HEK293 (cell line): ENCODE data around the gene IL16.

Experiments used
- KLF10 ChIP-seq: fragments of 450-650 bp; IDR thresholded peaks from 2 replicates; pipeline ENCODE4 v1.5.1; 2018; ENCODE audit warnings: missing biosample characterization, mild to moderate bottlenecking, missing genetic modification characterization
- MZF1 ChIP-seq: fragments of 450-650 bp; formaldehyde crosslinking; IDR thresholded peaks from 2 replicates; pipeline ENCODE4 v1.5.1; 2017; ENCODE audit warnings: missing biosample characterization, missing genetic modification characterization, borderline replicate concordance
- OVOL3 ChIP-seq: fragments of 450-650 bp; formaldehyde crosslinking; IDR thresholded peaks from 2 replicates; pipeline ENCODE4 v1.5.1; 2016; ENCODE audit warnings: missing biosample characterization, missing genetic modification characterization
- PRDM10 ChIP-seq: fragments of 450-650 bp; formaldehyde crosslinking; IDR thresholded peaks from 2 replicates; pipeline ENCODE4 v1.5.1; 2016; ENCODE audit warnings: missing biosample characterization, missing genetic modification characterization
- PRDM2 ChIP-seq: fragments of 450-650 bp; formaldehyde crosslinking; IDR thresholded peaks from 2 replicates; pipeline ENCODE4 v1.5.1; 2016; ENCODE audit warnings: missing biosample characterization, missing genetic modification characterization, borderline replicate concordance
- SCRT1 ChIP-seq: fragments of 450-650 bp; formaldehyde crosslinking; IDR thresholded peaks from 2 replicates; pipeline ENCODE4 v1.5.1; 2016; ENCODE audit warnings: missing biosample characterization, missing genetic modification characterization, borderline replicate concordance
- SP2 ChIP-seq: fragments of 450-650 bp; formaldehyde crosslinking; IDR thresholded peaks from 2 replicates; pipeline ENCODE4 v1.5.1; 2016; ENCODE audit warnings: missing biosample characterization, missing genetic modification characterization
- ZNF112 ChIP-seq: fragments of 450-650 bp; formaldehyde crosslinking; IDR thresholded peaks from 2 replicates; pipeline ENCODE4 v1.5.0; 2017; ENCODE audit warnings: missing biosample characterization, missing genetic modification characterization
- ZNF132 ChIP-seq: fragments of 450-650 bp; formaldehyde crosslinking; IDR thresholded peaks from 2 replicates; pipeline ENCODE4 v1.5.1; 2017; ENCODE audit warnings: missing biosample characterization, missing genetic modification characterization, borderline replicate concordance
- ZNF140 ChIP-seq: fragments of 450-650 bp; formaldehyde crosslinking; IDR thresholded peaks from 2 replicates; pipeline ENCODE4 v1.5.1; 2016; ENCODE audit warnings: missing biosample characterization, missing genetic modification characterization
- ZNF341 ChIP-seq: fragments of 450-650 bp; formaldehyde crosslinking; IDR thresholded peaks from 2 replicates; pipeline ENCODE4; 2016; ENCODE audit warnings: low read depth, missing biosample characterization, missing genetic modification characterization
- ZNF37A ChIP-seq: fragments of 450-650 bp; IDR thresholded peaks from 2 replicates; pipeline ENCODE4 v1.5.1; 2018; ENCODE audit warnings: missing biosample characterization, missing genetic modification characterization
- ZNF518A ChIP-seq: fragments of 450-650 bp; formaldehyde crosslinking; conservative IDR thresholded peaks from 2 replicates; pipeline ENCODE4 v1.5.1; 2016; ENCODE audit warnings: low read depth, missing biosample characterization, missing genetic modification characterization
- ZNF660 ChIP-seq: fragments of 450-650 bp; IDR thresholded peaks from 2 replicates; pipeline ENCODE4 v1.5.1; 2018; ENCODE audit warnings: missing biosample characterization, mild to moderate bottlenecking, missing genetic modification characterization
- ZNF664 ChIP-seq: fragments of 450-650 bp; formaldehyde crosslinking; IDR thresholded peaks from 2 replicates; pipeline ENCODE4 v1.5.1; 2016; ENCODE audit warnings: missing biosample characterization, missing genetic modification characterization
- ZNF692 ChIP-seq: fragments of 450-650 bp; formaldehyde crosslinking; IDR thresholded peaks from 2 replicates; pipeline ENCODE4 v1.5.1; 2016; ENCODE audit warnings: missing biosample characterization, missing genetic modification characterization
- ZNF776 ChIP-seq: fragments of 450-650 bp; formaldehyde crosslinking; IDR thresholded peaks from 2 replicates; pipeline ENCODE4 v1.5.0; 2017; ENCODE audit warnings: missing biosample characterization, missing genetic modification characterization, borderline replicate concordance
- ZSCAN5A ChIP-seq: fragments of 450-650 bp; formaldehyde crosslinking; IDR thresholded peaks from 2 replicates; pipeline ENCODE4 v1.5.1; 2016; ENCODE audit warnings: missing biosample characterization, missing genetic modification characterization
- TF ChIP-seq, protein P1 (sequence below): fragments of 450-650 bp; formaldehyde crosslinking; IDR thresholded peaks from 2 replicates; pipeline ENCODE4 v1.5.1; 2016; ENCODE audit warnings: missing biosample characterization, missing genetic modification characterization

Gene IL16

DNA sequence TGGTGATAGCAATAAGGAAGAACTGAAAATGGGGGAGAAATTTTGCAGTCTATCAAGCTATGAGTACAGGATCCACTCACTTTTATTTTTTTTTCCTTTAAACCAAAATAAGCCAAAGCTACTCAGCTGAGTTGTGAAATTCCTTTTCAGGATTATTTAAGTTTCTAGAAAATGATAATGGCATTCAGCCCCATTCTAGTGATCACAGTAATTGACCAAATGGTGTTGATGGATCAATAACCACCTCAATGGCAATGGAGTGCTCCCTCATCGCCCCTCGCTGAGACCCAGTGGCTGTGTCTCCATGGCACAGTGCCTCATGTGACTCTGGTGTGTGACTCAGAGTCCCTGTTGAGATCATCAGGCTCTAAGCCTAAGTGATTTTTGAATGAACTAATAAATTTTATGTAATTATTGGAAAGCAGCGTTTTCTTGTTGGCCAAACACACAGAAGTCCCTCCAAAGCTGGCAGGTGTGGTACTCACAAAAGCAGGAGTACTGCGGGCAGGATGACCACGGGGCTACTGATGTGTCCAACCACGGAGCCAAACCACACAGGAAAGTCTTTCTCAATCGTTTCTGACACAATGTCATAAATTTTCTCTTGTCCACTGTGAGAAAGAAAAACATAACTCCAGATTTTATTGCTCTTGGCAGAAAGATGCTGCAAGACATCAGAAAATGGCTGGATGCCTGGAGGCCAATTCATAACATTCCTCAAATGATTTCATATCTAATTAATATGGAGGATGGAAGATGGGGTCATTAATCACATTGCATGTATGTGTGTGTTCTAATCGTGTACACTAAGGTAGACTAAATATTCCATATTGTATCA lies 141.7 kb downstream of the IL16 start (continued):
- TF ChIP-seq ZNF692 (tag by site-specific recombination) (peak; percentile 54), SP2 (tag by site-specific recombination) (0 out of 2 replicates have a peak, but pooled peaks have one; percentile 27), ZNF112 (tag by site-specific recombination) (no peak), ZNF664 (tag by site-specific recombination) (no peak), ZNF776 (tag by site-specific recombination) (no peak), ZNF132 (tag by site-specific recombination) (no peak), ZNF37A (tag by site-specific recombination) (no peak), ZNF140 (tag by site-specific recombination) (no peak), PRDM10 (tag by site-specific recombination) (peak; percentile 88), ZNF518A (tag by site-specific recombination) (peak; percentile 34; the same call in 1 of the 2 replicates), ZNF660 (tag by site-specific recombination) (peak; percentile 56), PRDM2 (tag by site-specific recombination) (no peak), SCRT1 (no peak), OVOL3 (tag by site-specific recombination) (no peak), MZF1 (tag by site-specific recombination) (no peak), ZSCAN5A (tag by site-specific recombination) (no peak), ZNF341 (no peak), KLF10 (tag by site-specific recombination) (0 out of 2 replicates have a peak, but pooled peaks have one; percentile 47)
- TF ChIP-seq, protein P1, sequence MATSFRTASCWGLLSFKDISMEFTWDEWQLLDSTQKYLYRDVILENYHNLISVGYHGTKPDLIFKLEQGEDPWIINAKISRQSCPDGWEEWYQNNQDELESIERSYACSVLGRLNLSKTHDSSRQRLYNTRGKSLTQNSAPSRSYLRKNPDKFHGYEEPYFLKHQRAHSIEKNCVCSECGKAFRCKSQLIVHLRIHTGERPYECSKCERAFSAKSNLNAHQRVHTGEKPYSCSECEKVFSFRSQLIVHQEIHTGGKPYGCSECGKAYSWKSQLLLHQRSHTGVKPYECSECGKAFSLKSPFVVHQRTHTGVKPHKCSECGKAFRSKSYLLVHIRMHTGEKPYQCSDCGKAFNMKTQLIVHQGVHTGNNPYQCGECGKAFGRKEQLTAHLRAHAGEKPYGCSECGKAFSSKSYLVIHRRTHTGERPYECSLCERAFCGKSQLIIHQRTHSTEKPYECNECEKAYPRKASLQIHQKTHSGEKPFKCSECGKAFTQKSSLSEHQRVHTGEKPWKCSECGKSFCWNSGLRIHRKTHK (tag by site-specific recombination) = no peak
